HepG2 (cell line): ENCODE results near the gene ARMC5. TPM values are rescaled to one million over a fixed set of nuclear protein-coding genes. Genes with fewer than 3 reads are reported as not detected.

Experiments
- ARNT2 ChIP-seq: sonication (generic); formaldehyde crosslinking; IDR thresholded peaks from 2 replicates; pipeline ENCODE4 v1.8.0; 2022; ENCODE audit warnings: mild to moderate bottlenecking, low read depth, missing genetic modification reagents, moderate library complexity
- FOSL1 ChIP-seq: sonication (generic); formaldehyde crosslinking; IDR thresholded peaks from 2 replicates; pipeline ENCODE4 v1.9.0; 2021; ENCODE audit warnings: missing genetic modification reagents, borderline replicate concordance
- JUN ChIP-seq: sonication (generic); formaldehyde crosslinking; IDR thresholded peaks from 2 replicates; pipeline ENCODE4 v1.4.0; 2020; ENCODE audit warnings: mild to moderate bottlenecking, missing genetic modification reagents
- KMT2A ChIP-seq: sonication (generic); formaldehyde crosslinking; IDR thresholded peaks from 2 replicates; pipeline ENCODE4 v1.4.0; 2020; ENCODE audit warnings: missing genetic modification reagents
- MLXIP ChIP-seq: sonication (generic); formaldehyde crosslinking; IDR thresholded peaks from 2 replicates; pipeline ENCODE4 v1.9.0; 2021; ENCODE audit warnings: missing genetic modification reagents, borderline replicate concordance
- PATZ1 ChIP-seq: sonication (generic); formaldehyde crosslinking; IDR thresholded peaks from 2 replicates; pipeline ENCODE4 v1.4.0; 2020; ENCODE audit warnings: missing genetic modification reagents
- PHB2 ChIP-seq: fragments of 450-650 bp; IDR thresholded peaks from 2 replicates; pipeline ENCODE4 v1.6.1; 2018; ENCODE audit not compliant: partially characterized antibody
- REXO4 ChIP-seq: sonication (generic); formaldehyde crosslinking; IDR thresholded peaks from 2 replicates; pipeline ENCODE4 v1.8.0; 2022; ENCODE audit warnings: missing genetic modification reagents, mild to moderate bottlenecking, borderline replicate concordance
- ZNF17 ChIP-seq: sonication (generic); formaldehyde crosslinking; IDR thresholded peaks from 2 replicates; pipeline ENCODE4 v1.5.0; 2020; ENCODE audit warnings: mild to moderate bottlenecking, missing genetic modification reagents
- ZNF432 ChIP-seq: sonication (generic); formaldehyde crosslinking; IDR thresholded peaks from 2 replicates; pipeline ENCODE4 v1.5.0; 2020; ENCODE audit warnings: missing genetic modification reagents, mild to moderate bottlenecking, borderline replicate concordance
- ZNF644 ChIP-seq: IDR thresholded peaks from 2 replicates; pipeline ENCODE4 v1.6.1; 2016; ENCODE audit warnings: low read depth
- ZSCAN20 ChIP-seq: sonication (generic); formaldehyde crosslinking; IDR thresholded peaks from 2 replicates; pipeline ENCODE4 v1.4.0; 2020; ENCODE audit warnings: missing genetic modification reagents, mild to moderate bottlenecking, borderline replicate concordance
- polyA plus RNA-seq, 8 experiments: library from polyadenylated mRNA; depleted of rRNA in 3 of 8; stranded (reverse) in 7 of 8; unstranded in 1 of 8; fragments of >200 nt; fragmentation: Illumina TruSeq in 4 of 8; extraction: Trizol in 4 of 8; gene quantifications; 2 replicates each; pipeline versions ENCODE4 v1.2.1 to v1.2.3, GENCODE V29; 2011 to 2016; ENCODE audit warnings: low read depth in 4 of 8, missing spikeins in 1 of 8, mixed read lengths in 1 of 8; ENCODE audit not compliant: insufficient read depth in 1 of 8
- total RNA-seq, 5 experiments: library from RNA; depleted of rRNA; stranded (reverse); fragments of >200 nt; fragmentation: Illumina TruSeq; extraction: Trizol; gene quantifications; 2 replicates each; pipeline ENCODE4 v1.2.3, GENCODE V29; 2016; ENCODE audit warnings: low read depth in 1 of 5
- TF ChIP-seq, protein P1 (sequence below): sonication (generic); formaldehyde crosslinking; IDR thresholded peaks from 2 replicates; pipeline ENCODE4 v1.5.1; 2020; ENCODE audit warnings: missing genetic modification reagents, mild to moderate bottlenecking, borderline replicate concordance
- TF ChIP-seq, protein P2 (sequence below): IDR thresholded peaks from 2 replicates; pipeline ENCODE4 v1.6.1; 2016; ENCODE audit warnings: missing compliant biosample characterization, missing genetic modification reagents, borderline replicate concordance
- TF ChIP-seq, protein P3 (sequence below): sonication (generic); formaldehyde crosslinking; IDR thresholded peaks from 2 replicates; pipeline ENCODE4 v1.4.0; 2020; ENCODE audit warnings: missing genetic modification reagents
- TF ChIP-seq, protein P4 (sequence below): fragments of 450-650 bp; IDR thresholded peaks from 2 replicates; pipeline ENCODE4 v1.6.1; 2016
- TF ChIP-seq, protein P5 (sequence below): sonication (generic); formaldehyde crosslinking; IDR thresholded peaks from 2 replicates; pipeline ENCODE4 v1.4.0; 2020; ENCODE audit warnings: low read depth, mild to moderate bottlenecking, missing genetic modification reagents

Gene ARMC5
- total and polyA plus RNA-seq, 2 of the 13 experiments (the other 11 are each of a cell fraction or from before 2014, with no cell fraction given) = 10.8 to 22.3 TPM

DNA sequence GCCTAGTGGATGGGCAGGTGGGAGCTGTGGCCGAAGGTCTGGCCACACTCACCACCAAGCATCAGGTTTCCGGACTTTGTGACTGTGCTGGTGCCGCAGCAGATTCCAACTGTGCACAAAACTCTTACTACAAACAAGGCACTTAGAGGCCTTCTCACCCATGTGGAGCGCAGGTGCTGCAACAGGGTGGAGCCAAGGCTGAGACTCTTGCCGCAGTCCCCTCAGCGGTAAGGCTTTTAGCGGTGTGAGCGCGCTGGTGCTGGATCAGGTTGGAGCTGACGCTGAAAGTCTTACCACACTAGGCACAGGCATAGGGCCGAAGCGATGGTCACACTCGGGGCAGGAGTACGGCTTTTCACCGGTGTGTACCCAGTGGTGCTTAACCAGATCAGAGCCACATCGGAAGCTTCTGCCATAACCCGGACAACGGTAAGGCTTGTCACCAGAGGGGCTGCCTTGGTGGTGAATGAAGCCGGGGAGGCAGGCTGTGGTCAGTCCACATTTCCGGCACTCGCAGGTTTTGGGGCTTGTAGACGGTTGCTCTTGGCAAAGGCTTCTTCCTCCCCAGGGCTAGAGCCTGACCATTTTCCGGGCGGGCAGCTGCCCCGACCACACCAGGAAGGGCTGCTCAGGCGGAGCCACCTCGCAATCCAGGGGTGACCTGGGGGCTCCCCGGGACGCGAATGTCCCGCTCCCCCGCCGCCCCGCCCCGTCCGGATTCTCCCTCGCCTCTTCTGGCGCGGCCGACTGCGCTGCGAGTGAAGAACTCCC lies 1.0 kb upstream of the ARMC5 start (continued):
- TF ChIP-seq ARNT2 (no peak; the same call in 1 of the 2 replicates), PATZ1 (CRISPR knock-in tag) (peak; percentile 71; the same call in 1 of the 2 replicates), PHB2 (no peak), MLXIP (CRISPR knock-in tag) (no peak), ZNF17 (CRISPR knock-in tag) (no peak), ZSCAN20 (CRISPR knock-in tag) (no peak), REXO4 (CRISPR knock-in tag) (no peak; the same call in 1 of the 2 replicates), ZNF432 (CRISPR knock-in tag) (no peak), JUN (CRISPR knock-in tag) (peak; percentile 77), KMT2A (0 out of 2 replicates have a peak, but pooled peaks have one; percentile 58), FOSL1 (CRISPR knock-in tag) (no peak), ZNF644 (peak; percentile 81)
- TF ChIP-seq, protein P1, sequence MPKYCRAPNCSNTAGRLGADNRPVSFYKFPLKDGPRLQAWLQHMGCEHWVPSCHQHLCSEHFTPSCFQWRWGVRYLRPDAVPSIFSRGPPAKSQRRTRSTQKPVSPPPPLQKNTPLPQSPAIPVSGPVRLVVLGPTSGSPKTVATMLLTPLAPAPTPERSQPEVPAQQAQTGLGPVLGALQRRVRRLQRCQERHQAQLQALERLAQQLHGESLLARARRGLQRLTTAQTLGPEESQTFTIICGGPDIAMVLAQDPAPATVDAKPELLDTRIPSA (CRISPR knock-in tag) = no peak
- TF ChIP-seq, protein P2, sequence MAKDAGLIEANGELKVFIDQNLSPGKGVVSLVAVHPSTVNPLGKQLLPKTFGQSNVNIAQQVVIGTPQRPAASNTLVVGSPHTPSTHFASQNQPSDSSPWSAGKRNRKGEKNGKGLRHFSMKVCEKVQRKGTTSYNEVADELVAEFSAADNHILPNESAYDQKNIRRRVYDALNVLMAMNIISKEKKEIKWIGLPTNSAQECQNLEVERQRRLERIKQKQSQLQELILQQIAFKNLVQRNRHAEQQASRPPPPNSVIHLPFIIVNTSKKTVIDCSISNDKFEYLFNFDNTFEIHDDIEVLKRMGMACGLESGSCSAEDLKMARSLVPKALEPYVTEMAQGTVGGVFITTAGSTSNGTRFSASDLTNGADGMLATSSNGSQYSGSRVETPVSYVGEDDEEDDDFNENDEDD (CRISPR knock-in tag) = peak; percentile 74; the same call in 1 of the 2 replicates
- TF ChIP-seq, protein P3, sequence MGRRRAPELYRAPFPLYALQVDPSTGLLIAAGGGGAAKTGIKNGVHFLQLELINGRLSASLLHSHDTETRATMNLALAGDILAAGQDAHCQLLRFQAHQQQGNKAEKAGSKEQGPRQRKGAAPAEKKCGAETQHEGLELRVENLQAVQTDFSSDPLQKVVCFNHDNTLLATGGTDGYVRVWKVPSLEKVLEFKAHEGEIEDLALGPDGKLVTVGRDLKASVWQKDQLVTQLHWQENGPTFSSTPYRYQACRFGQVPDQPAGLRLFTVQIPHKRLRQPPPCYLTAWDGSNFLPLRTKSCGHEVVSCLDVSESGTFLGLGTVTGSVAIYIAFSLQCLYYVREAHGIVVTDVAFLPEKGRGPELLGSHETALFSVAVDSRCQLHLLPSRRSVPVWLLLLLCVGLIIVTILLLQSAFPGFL (CRISPR knock-in tag) = no peak; the same call in 1 of the 2 replicates
- TF ChIP-seq, protein P4, sequence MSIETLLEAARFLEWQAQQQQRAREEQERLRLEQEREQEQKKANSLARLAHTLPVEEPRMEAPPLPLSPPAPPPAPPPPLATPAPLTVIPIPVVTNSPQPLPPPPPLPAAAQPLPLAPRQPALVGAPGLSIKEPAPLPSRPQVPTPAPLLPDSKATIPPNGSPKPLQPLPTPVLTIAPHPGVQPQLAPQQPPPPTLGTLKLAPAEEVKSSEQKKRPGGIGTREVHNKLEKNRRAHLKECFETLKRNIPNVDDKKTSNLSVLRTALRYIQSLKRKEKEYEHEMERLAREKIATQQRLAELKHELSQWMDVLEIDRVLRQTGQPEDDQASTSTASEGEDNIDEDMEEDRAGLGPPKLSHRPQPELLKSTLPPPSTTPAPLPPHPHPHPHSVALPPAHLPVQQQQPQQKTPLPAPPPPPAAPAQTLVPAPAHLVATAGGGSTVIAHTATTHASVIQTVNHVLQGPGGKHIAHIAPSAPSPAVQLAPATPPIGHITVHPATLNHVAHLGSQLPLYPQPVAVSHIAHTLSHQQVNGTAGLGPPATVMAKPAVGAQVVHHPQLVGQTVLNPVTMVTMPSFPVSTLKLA = peak; percentile 54
- TF ChIP-seq, protein P5, sequence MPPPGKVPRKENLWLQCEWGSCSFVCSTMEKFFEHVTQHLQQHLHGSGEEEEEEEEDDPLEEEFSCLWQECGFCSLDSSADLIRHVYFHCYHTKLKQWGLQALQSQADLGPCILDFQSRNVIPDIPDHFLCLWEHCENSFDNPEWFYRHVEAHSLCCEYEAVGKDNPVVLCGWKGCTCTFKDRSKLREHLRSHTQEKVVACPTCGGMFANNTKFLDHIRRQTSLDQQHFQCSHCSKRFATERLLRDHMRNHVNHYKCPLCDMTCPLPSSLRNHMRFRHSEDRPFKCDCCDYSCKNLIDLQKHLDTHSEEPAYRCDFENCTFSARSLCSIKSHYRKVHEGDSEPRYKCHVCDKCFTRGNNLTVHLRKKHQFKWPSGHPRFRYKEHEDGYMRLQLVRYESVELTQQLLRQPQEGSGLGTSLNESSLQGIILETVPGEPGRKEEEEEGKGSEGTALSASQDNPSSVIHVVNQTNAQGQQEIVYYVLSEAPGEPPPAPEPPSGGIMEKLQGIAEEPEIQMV (CRISPR knock-in tag) = peak; percentile 96
